HUES64 (cell line): ENCODE measurements around the gene C16orf78.

Source experiments
- H3K27ac ChIP-seq: 2 replicates; pipeline ENCODE4 v1.7.0; 2013; ENCODE audit warnings: low read depth, low read length, inconsistent platforms
- H3K27me3 ChIP-seq: 2 replicates; pipeline ENCODE4 v1.6.1; 2013; ENCODE audit warnings: mild to moderate bottlenecking, low read length; ENCODE audit not compliant: insufficient read depth
- H3K36me3 ChIP-seq: 2 replicates; pipeline ENCODE4 v1.6.1; 2013; ENCODE audit warnings: mild to moderate bottlenecking, low read length; ENCODE audit not compliant: insufficient read depth
- H3K4me1 ChIP-seq: 2 replicates; pipeline ENCODE4 v1.6.1; 2013; ENCODE audit warnings: mild to moderate bottlenecking, low read length, moderate library complexity; ENCODE audit not compliant: insufficient read depth
- H3K4me3 ChIP-seq: 2 replicates; pipeline ENCODE4 v1.5.1; 2013; ENCODE audit warnings: mild to moderate bottlenecking, low read length, moderate library complexity
- H3K9ac ChIP-seq: 2 replicates; pipeline ENCODE4 v1.6.1; 2013; ENCODE audit warnings: mild to moderate bottlenecking, low read depth, low read length
- H3K9me3 ChIP-seq: 2 replicates; pipeline ENCODE4 v1.6.1; 2013; ENCODE audit warnings: low read depth, low read length; ENCODE audit not compliant: insufficient read depth
- WGBS: fragments of 150-250, 120-280 bp; methylation state at CpG from one replicate; pipeline ENCODE4 v1.1.7; 2013; ENCODE audit warnings: missing lambda C conversion rate; 5-methylcytosine and 5-hydroxymethylcytosine counted together

The C16orf78 gene

GRCh38 chr16:49398761-49399160, 25.2 kb downstream of the C16orf78 start:
- peaks cover 6% of the 10 kb centered on the region; the same call in 1 of the 2 replicates for H3K9me3 ChIP-seq
- H3K27me3 ChIP-seq = no peaks in the 10 kb centered on the region
- H3K4me1 ChIP-seq = no peaks in the 10 kb centered on the region
- H3K36me3 ChIP-seq = no peaks in the 10 kb centered on the region
- no peak overlapping the region for H3K9ac ChIP-seq
- WGBS = 95% methylated on average over 6 of the region's 6 CpGs
- H3K27ac ChIP-seq = no peak overlapping the region
- no peak overlapping the region for H3K4me3 ChIP-seq

- WGBS = 83% methylated on average over 9 of the region's 9 CpGs
- Histone ChIP-seq H3K9me3 (peaks cover 6% of the 10 kb centered on the region; the same call in 1 of the 2 replicates), H3K27me3 (no peaks in the 10 kb centered on the region), H3K27ac (no peak overlapping the region), H3K36me3 (no peaks in the 10 kb centered on the region), H3K9ac (no peak overlapping the region), H3K4me1 (no peaks in the 10 kb centered on the region), H3K4me3 (no peak overlapping the region)
These were observed 26.2 kb downstream of the C16orf78 start for GRCh38 chr16:49399594-49400364.

GRCh38 chr16:49400611-49401010, 27.0 kb downstream of the C16orf78 start:
- Histone ChIP-seq H3K9me3 (peaks cover 6% of the 10 kb centered on the region; the same call in 1 of the 2 replicates), H3K4me3 (no peak overlapping the region), H3K4me1 (no peaks in the 10 kb centered on the region), H3K9ac (no peak overlapping the region), H3K27me3 (no peaks in the 10 kb centered on the region), H3K36me3 (no peaks in the 10 kb centered on the region), H3K27ac (no peak overlapping the region)
- WGBS = 93% methylated on average over 7 of the region's 7 CpGs

- Histone ChIP-seq H3K27me3 (no peaks in the 10 kb centered on the region), H3K9me3 (peaks cover 6% of the 10 kb centered on the region; the same call in 1 of the 2 replicates), H3K4me1 (0 out of 2 replicates have a peak, but pooled peaks cover 3% of the 10 kb centered on the region), H3K9ac (no peak overlapping the region), H3K4me3 (no peak overlapping the region), H3K27ac (no peak overlapping the region), H3K36me3 (no peaks in the 10 kb centered on the region)
- 88% methylated on average over 4 of the region's 4 CpGs for WGBS
These were observed 31.5 kb downstream of the C16orf78 start for GRCh38 chr16:49405123-49405522.

GRCh38 chr16:49405530-49405929, 31.9 kb downstream of the C16orf78 start:
- Histone ChIP-seq H3K9me3 (peaks cover 6% of the 10 kb centered on the region; the same call in 1 of the 2 replicates), H3K27me3 (no peaks in the 10 kb centered on the region)
- WGBS = 83% methylated on average over 6 of the region's 6 CpGs

GRCh38 chr16:49407873-49408550, 34.4 kb downstream of the C16orf78 start:
- Histone ChIP-seq H3K4me1 (0 out of 2 replicates have a peak, but pooled peaks cover 3% of the 10 kb centered on the region), H3K36me3 (no peaks in the 10 kb centered on the region), H3K27me3 (no peaks in the 10 kb centered on the region), H3K9ac (no peak overlapping the region), H3K27ac (no peak overlapping the region), H3K9me3 (peaks cover 5% of the 10 kb centered on the region; the same call in 1 of the 2 replicates), H3K4me3 (no peak overlapping the region)
- 37% methylated on average over 17 of the region's 17 CpGs for WGBS

More at GRCh38 chr16:49405530-49405929, 31.9 kb downstream of the C16orf78 start:
- H3K9ac ChIP-seq = no peak overlapping the region
- 0 out of 2 replicates have a peak, but pooled peaks cover 3% of the 10 kb centered on the region for H3K4me1 ChIP-seq
- H3K4me3 ChIP-seq = no peak overlapping the region
- H3K36me3 ChIP-seq = no peaks in the 10 kb centered on the region
- no peak overlapping the region for H3K27ac ChIP-seq

GRCh38 chr16:49409121-49409520, 35.5 kb downstream of the C16orf78 start:
- Histone ChIP-seq H3K27ac (no peak overlapping the region), H3K4me1 (0 out of 2 replicates have a peak, but pooled peaks cover 3% of the 10 kb centered on the region), H3K27me3 (no peaks in the 10 kb centered on the region), H3K36me3 (no peaks in the 10 kb centered on the region), H3K9ac (no peak overlapping the region), H3K9me3 (no peaks in the 10 kb centered on the region), H3K4me3 (no peak overlapping the region)
- WGBS = 100% methylated on average over 2 of the region's 2 CpGs

GRCh38 chr16:49410226-49410625, 36.6 kb downstream of the C16orf78 start:
- Histone ChIP-seq H3K9ac (no peak overlapping the region), H3K4me3 (no peak overlapping the region), H3K36me3 (no peaks in the 10 kb centered on the region), H3K4me1 (0 out of 2 replicates have a peak, but pooled peaks cover 3% of the 10 kb centered on the region), H3K9me3 (no peaks in the 10 kb centered on the region), H3K27ac (no peak overlapping the region), H3K27me3 (no peaks in the 10 kb centered on the region)
- 94% methylated on average over 3 of the region's 3 CpGs for WGBS

GRCh38 chr16:49411121-49411970, 37.7 kb downstream of the C16orf78 start:
- H3K4me3 ChIP-seq = no peak overlapping the region
- no peaks in the 10 kb centered on the region for H3K9me3 ChIP-seq
- H3K36me3 ChIP-seq = no peaks in the 10 kb centered on the region
- H3K27me3 ChIP-seq = no peaks in the 10 kb centered on the region
- H3K9ac ChIP-seq = no peak overlapping the region
- H3K27ac ChIP-seq = no peak overlapping the region
- 81% methylated on average over 11 of the region's 11 CpGs for WGBS
- H3K4me1 ChIP-seq = 0 out of 2 replicates have a peak, but pooled peaks cover 3% of the 10 kb centered on the region

GRCh38 chr16:49414671-49415070, 41.1 kb downstream of the C16orf78 start:
- no peaks in the 10 kb centered on the region for H3K4me1 ChIP-seq
- WGBS = 92% methylated on average over 15 of the region's 15 CpGs
- no peaks in the 10 kb centered on the region for H3K36me3 ChIP-seq
- H3K9ac ChIP-seq = no peak overlapping the region
- H3K9me3 ChIP-seq = no peaks in the 10 kb centered on the region
- no peaks in the 10 kb centered on the region for H3K27me3 ChIP-seq
- no peak overlapping the region for H3K4me3 ChIP-seq
- no peak overlapping the region for H3K27ac ChIP-seq
